Measurements from ENCODE around the gene ZNF662. TPM values are rescaled to one million over a fixed set of nuclear protein-coding genes. Genes with fewer than 3 reads are reported as not detected.

ZNF662 gene
- total and polyA plus RNA-seq, 2 of the 13 experiments (the other 11 are each of a cell fraction or from before 2014, with no cell fraction given): not detected

DNA sequence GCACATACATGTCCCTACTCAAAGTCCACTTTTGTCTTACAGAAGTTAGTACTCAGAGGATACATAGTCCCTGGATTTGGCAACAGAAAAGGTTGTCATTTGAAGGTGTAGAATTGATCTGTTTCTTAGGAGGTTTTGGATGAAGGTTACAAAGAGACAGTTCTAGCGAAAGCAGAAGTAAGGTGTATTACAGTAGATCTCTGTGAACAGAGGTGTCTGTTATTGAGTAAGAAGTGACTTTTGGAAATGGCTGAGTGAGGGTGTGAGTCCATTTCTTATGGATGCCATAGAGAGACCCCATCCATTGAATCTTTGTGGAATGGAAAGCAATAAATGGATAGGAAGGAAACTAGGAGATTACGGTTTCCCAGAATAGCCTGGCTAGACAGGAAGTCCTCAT, 5.6 kb downstream of the ZNF662 start:
- DNase-seq (ENCODE audit: low spot score) (no peak), ATAC-seq (no peak), FAIRE-seq (no peak)
- Histone ChIP-seq H3K4me3 (replicated peaks in 1 of 3; ENCODE audit: insufficient read depth in 1 of 3, low read depth in 2 of 3, low read length in 3 of 3) (no peak overlapping the region), H3K9ac (ENCODE audit: insufficient read depth, low read depth, low read length) (no peak overlapping the region), H3K36me3 (replicated peaks in 1 of 2; ENCODE audit: control insufficient read depth in 1 of 2, insufficient read depth in 2 of 2, low read length in 2 of 2) (no peaks in the 10 kb centered on the region), H3K27ac (ENCODE audit: extremely low read length, insufficient read depth, low read length) (no peak overlapping the region), H2AFZ (ENCODE audit: low read length) (no peak overlapping the region), H4K20me1 (ENCODE audit: insufficient read depth, low read length) (no peaks in the 10 kb centered on the region), H3K27me3 (ENCODE audit: control insufficient read depth in 1 of 2, insufficient read depth in 2 of 2, low read length in 2 of 2) (peaks cover 2 to 10% of the 10 kb centered on the region in 2 experiments; a peak in 3 of 5 replicates), H3K4me2 (ENCODE audit: low read depth, low read length) (no peak overlapping the region), H3K79me2 (ENCODE audit: insufficient read depth, low read length) (no peaks in the 10 kb centered on the region), H3K9me3 (ENCODE audit: low read length) (no peaks in the 10 kb centered on the region), H3K4me1 (ENCODE audit: insufficient read depth, low read length) (peaks cover 28% of the 10 kb centered on the region)
- TF ChIP-seq ZNF746 (CRISPR knock-in tag; IDR thresholded peaks at IDR 0.05) (no peak), PAWR (CRISPR knock-in tag; IDR thresholded peaks at IDR 0.05; ENCODE audit: borderline replicate concordance) (no peak), NONO (IDR thresholded peaks at IDR 0.05) (no peak), NONO (CRISPR knock-in tag; conservative IDR thresholded peaks at IDR 0.05) (no peak), ZSCAN21 (CRISPR knock-in tag; IDR thresholded peaks at IDR 0.05; ENCODE audit: borderline replicate concordance) (no peak), HCFC1 (IDR thresholded peaks at IDR 0.05; ENCODE audit: low read depth, low read length) (no peak), ZNF138 (CRISPR knock-in tag; IDR thresholded peaks at IDR 0.05; ENCODE audit: low read depth) (no peak), PRPF4 (IDR thresholded peaks at IDR 0.05; ENCODE audit: low read depth, low read length, poor library complexity, severe bottlenecking) (no peak), MED13 (CRISPR knock-in tag; IDR thresholded peaks at IDR 0.05) (no peak)
- TF ChIP-seq, protein P1, sequence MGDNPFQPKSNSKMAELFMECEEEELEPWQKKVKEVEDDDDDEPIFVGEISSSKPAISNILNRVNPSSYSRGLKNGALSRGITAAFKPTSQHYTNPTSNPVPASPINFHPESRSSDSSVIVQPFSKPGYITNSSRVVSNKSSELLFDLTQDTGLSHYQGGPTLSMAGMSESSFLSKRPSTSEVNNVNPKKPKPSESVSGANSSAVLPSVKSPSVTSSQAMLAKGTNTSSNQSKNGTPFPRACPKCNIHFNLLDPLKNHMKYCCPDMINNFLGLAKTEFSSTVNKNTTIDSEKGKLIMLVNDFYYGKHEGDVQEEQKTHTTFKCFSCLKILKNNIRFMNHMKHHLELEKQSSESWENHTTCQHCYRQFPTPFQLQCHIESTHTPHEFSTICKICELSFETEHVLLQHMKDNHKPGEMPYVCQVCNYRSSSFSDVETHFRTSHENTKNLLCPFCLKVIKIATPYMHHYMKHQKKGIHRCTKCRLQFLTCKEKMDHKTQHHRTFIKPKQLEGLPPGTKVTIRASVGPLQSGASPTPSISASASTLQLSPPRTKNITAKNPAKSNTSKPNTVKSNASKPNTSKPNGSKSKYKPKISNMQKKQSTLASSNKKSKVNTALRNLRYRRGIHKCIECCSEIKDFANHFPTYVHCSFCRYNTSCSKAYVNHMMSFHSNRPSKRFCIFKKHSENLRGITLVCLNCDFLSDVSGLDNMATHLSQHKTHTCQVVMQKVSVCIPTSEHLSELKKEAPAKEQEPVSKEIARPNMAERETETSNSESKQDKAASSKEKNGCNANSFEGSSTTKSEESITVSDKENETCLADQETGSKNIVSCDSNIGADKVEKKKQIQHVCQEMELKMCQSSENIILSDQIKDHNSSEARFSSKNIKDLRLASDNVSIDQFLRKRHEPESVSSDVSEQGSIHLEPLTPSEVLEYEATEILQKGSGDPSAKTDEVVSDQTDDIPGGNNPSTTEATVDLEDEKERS (CRISPR knock-in tag; IDR thresholded peaks at IDR 0.05): no peak
- TF ChIP-seq, protein P2, sequence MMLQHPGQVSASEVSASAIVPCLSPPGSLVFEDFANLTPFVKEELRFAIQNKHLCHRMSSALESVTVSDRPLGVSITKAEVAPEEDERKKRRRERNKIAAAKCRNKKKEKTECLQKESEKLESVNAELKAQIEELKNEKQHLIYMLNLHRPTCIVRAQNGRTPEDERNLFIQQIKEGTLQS (CRISPR knock-in tag; IDR thresholded peaks at IDR 0.05): no peak
- ChIA-PET CTCF (ENCODE audit: low intra/inter-chr PET ratio, low total read pairs) (no interaction called here), POLR2A (no interaction called here)
- no TSS peak for BruUV-seq (replicated peaks)
- WGBS (ENCODE audit: low lambda C conversion rate): 88% methylated on average over 2 of the region's 2 CpGs
- intact Hi-C loops (cut with micrococcal nuclease; ENCODE audit: unreplicated experiment) (no loop called here), in situ Hi-C loops (cut with HindIII; ENCODE audit: extremely low pct_ligation_motif_present, low pct_unique_long_range_greater_than_20kb) (no loop called here)
